HAP-1 (cell line): ENCODE measurements around the gene PLCH1.

Experiments
- DNase-seq, 2 experiments: peaks; one replicate each; pipeline ENCODE4 v3.0.0-alpha.2; 2016 to 2020; ENCODE audit warnings: low spot score in 2 of 2
- H3K27me3 ChIP-seq: fragments of 250-450 bp; sonication (Bioruptor Pico); 2 replicates; pipeline ENCODE4 v1.5.1; 2020; ENCODE audit warnings: low read depth, mild to moderate bottlenecking, moderate library complexity
- H3K36me3 ChIP-seq: fragments of 250-450 bp; sonication (Bioruptor Pico); replicated peaks from 2 replicates; pipeline ENCODE4 v1.5.1; 2020; ENCODE audit warnings: mild to moderate bottlenecking
- H3K4me1 ChIP-seq: fragments of 250-450 bp; sonication (Bioruptor Pico); 2 replicates; pipeline ENCODE4 v1.5.1; 2020; ENCODE audit warnings: mild to moderate bottlenecking
- H3K4me3 ChIP-seq: fragments of 250-450 bp; sonication (Bioruptor Pico); 2 replicates; pipeline ENCODE4 v1.5.1; 2020; ENCODE audit warnings: mild to moderate bottlenecking, moderate library complexity
- H3K9me3 ChIP-seq: fragments of 250-450 bp; sonication (Bioruptor Pico); 2 replicates; pipeline ENCODE4 v1.5.1; 2020; ENCODE audit warnings: mild to moderate bottlenecking, moderate library complexity
- in situ Hi-C: fragments of 300-500 bp; cut with MboI; formaldehyde crosslinking; loops from 3 replicates; pipeline ENCODE4 v1.14.3; 2020; ENCODE audit warnings: low sequenced_read_pairs, inconsistent platforms, mixed read lengths

The PLCH1 gene

GRCh38 chr3:155360281-155360680 is 384.6 kb downstream of the PLCH1 start:
- peaks cover 76% of the 10 kb centered on the region for H3K4me1 ChIP-seq

GRCh38 chr3:155356594-155357370 is 388.1 kb downstream of the PLCH1 start:
- H3K4me3 ChIP-seq, result no peak overlapping the region
- no peaks in the 10 kb centered on the region for H3K9me3 ChIP-seq
- H3K36me3 ChIP-seq, result no peaks in the 10 kb centered on the region
- peaks cover 48% of the 10 kb centered on the region for H3K4me1 ChIP-seq
- peak in 1 of 2 experiments; percentile 53 for DNase-seq
- in situ Hi-C loops, result loop anchor here (5.0 to 25.0 kb wide), 2 partner anchors 346 to 506 kb away; partner anchors contain the start of genes GMPS and SLC33A1
- no peaks in the 10 kb centered on the region for H3K27me3 ChIP-seq

More at GRCh38 chr3:155360281-155360680, 384.6 kb downstream of the PLCH1 start:
- no peaks in the 10 kb centered on the region for H3K36me3 ChIP-seq
- peak; percentile 30 to 93 for DNase-seq
- H3K9me3 ChIP-seq, result peaks cover 3% of the 10 kb centered on the region; the same call in 1 of the 2 replicates
- H3K4me3 ChIP-seq, result no peak overlapping the region
- in situ Hi-C loops, result loop anchor here (25.0 kb wide), 1 partner anchor 502 kb away; the partner anchor contains the start of genes GMPS and SLC33A1
- H3K27me3 ChIP-seq, result no peaks in the 10 kb centered on the region

GRCh38 chr3:155354658-155355057 is 390.2 kb downstream of the PLCH1 start:
- H3K4me1 ChIP-seq, result peaks cover 29% of the 10 kb centered on the region
- no peak for DNase-seq
- no peaks in the 10 kb centered on the region for H3K27me3 ChIP-seq
- no peaks in the 10 kb centered on the region for H3K9me3 ChIP-seq
- in situ Hi-C loops, result loop anchor here (5.0 to 25.0 kb wide), 2 partner anchors 348 to 508 kb away; partner anchors contain the start of genes GMPS and SLC33A1
- no peaks in the 10 kb centered on the region for H3K36me3 ChIP-seq
- no peak overlapping the region for H3K4me3 ChIP-seq

GRCh38 chr3:155352900-155353490 is 391.9 kb downstream of the PLCH1 start:
- DNase-seq, result peak in 1 of 2 experiments; percentile 81
- H3K4me3 ChIP-seq, result no peak overlapping the region
- H3K4me1 ChIP-seq, result peaks cover 14% of the 10 kb centered on the region
- no peaks in the 10 kb centered on the region for H3K27me3 ChIP-seq
- in situ Hi-C loops, result loop anchor here (25.0 kb wide), 1 partner anchor 509 kb away; the partner anchor contains the start of genes GMPS and SLC33A1
- no peaks in the 10 kb centered on the region for H3K36me3 ChIP-seq
- no peaks in the 10 kb centered on the region for H3K9me3 ChIP-seq

DNA sequence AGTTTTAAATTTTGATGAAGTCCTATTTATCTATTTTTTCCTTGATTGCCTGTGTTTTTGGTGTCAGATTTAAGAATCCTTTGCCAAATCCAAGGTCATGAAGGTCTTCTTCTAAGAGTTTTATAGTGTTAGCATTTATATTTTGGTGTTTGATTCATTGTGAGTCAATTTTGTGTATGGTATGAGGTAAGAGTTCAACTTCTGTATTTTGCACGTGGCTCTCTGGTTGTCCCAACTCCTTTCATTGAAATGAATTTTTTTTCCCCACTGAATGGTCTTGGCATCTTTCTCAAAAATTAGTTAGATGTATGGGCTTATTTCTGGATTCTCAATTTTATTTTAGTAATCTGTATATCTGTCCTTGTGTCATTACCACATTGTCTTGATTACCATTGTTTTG is 394.3 kb downstream of the PLCH1 start:
- no peaks in the 10 kb centered on the region for H3K27me3 ChIP-seq
- no peak for DNase-seq
- no peak overlapping the region for H3K4me3 ChIP-seq
- peaks cover 6% of the 10 kb centered on the region; the same call in 1 of the 2 replicates for H3K4me1 ChIP-seq
- no peaks in the 10 kb centered on the region for H3K36me3 ChIP-seq
- in situ Hi-C loops, result loop anchor here (25.0 kb wide), 1 partner anchor 512 kb away; the partner anchor contains the start of genes GMPS and SLC33A1
- no peaks in the 10 kb centered on the region for H3K9me3 ChIP-seq

DNA sequence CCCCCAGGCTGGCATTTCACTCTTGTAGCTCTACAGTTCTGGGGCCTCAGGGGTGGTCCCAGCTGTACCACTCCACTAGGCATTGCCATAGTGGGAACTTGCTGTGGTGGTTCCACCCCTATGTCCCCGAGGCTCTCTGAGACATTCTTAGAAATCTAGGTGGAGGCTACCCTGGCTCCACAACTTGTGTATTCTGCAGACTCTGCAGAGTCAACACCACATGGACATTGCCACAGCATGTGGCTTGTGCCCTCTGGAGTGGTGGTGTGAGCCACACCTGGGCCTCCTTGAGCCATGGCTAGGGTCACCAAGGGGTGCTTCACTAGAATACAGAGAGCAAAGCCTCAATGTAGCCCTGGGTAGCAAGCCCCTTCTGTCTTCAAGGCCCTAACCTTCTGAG is 397.0 kb downstream of the PLCH1 start:
- Histone ChIP-seq H3K4me3 (no peak overlapping the region), H3K4me1 (peaks cover 16% of the 10 kb centered on the region), H3K36me3 (no peaks in the 10 kb centered on the region), H3K27me3 (no peaks in the 10 kb centered on the region), H3K9me3 (no peaks in the 10 kb centered on the region)
- DNase-seq, result no peak
- in situ Hi-C loops, result loop anchor here (25.0 kb wide), 1 partner anchor 1036 kb away; the partner anchor contains the start of gene DHX36

DNA sequence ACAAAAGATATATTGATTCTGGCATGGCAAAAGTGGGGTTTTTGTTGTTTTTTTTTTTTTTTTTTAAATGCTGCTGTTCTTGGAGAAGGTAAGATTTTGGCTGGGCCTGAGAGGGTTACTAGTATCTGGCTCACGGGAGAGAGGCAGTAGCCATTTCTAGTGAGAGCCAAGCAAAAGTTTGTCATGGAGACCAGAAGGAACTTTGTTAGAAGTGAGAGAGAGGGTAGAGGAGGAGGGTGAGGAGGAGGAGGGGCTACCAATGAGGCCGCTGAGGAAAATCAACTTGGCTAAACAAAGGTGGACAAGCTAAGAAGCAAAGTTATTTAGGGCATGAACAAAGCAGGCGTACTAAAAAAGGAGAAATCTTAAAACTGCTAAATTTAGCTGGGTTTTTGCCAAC is 402.5 kb downstream of the PLCH1 start:
- DNase-seq, result peak in 1 of 2 experiments; percentile 33
- no peaks in the 10 kb centered on the region for H3K9me3 ChIP-seq
- no peaks in the 10 kb centered on the region for H3K27me3 ChIP-seq
- H3K4me3 ChIP-seq, result no peak overlapping the region
- H3K36me3 ChIP-seq, result no peaks in the 10 kb centered on the region
- in situ Hi-C loops, result loop anchor here (25.0 kb wide), 1 partner anchor 1030 kb away; the partner anchor contains the start of gene DHX36
- H3K4me1 ChIP-seq, result peaks cover 18% of the 10 kb centered on the region

GRCh38 chr3:155339052-155339451 is 405.8 kb downstream of the PLCH1 start:
- H3K9me3 ChIP-seq, result no peaks in the 10 kb centered on the region
- peaks cover 20% of the 10 kb centered on the region for H3K4me1 ChIP-seq
- no peak overlapping the region for H3K4me3 ChIP-seq
- no peak for DNase-seq
- H3K36me3 ChIP-seq, result no peaks in the 10 kb centered on the region
- no peaks in the 10 kb centered on the region for H3K27me3 ChIP-seq
- in situ Hi-C loops, result loop anchor here (25.0 kb wide), 1 partner anchor 1027 kb away; the partner anchor contains the start of gene DHX36

DNA sequence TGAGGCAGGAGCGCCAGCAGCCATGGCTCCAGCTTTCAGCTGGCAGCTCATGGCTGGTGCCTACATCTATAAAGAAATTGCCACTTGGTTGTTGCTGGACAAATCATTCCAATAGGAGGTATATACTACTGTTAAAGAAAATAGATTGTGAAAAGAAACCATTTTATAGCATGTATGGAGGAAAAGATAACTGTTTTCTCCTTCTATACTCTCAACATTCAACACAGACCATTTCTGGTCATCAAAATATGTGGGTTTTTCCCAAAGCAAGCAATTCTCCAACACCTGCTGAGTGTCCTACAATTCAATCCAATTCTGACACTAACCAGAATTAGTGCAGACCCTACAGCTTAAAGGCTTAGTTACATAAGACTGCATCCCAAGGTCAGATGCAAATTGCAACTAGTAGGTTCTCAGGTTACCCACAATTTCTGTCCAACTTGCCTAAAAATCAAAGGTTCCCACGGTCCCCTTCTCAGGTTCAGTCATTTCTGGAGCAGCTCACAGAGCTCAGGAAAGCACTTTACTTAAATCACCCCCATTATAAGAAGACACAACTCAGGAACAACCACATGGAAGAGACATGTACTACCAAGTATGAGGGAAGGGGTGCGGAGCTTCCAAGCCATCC is 409.0 kb downstream of the PLCH1 start:
- Histone ChIP-seq H3K4me3 (no peak overlapping the region), H3K27me3 (no peaks in the 10 kb centered on the region), H3K4me1 (peaks cover 3% of the 10 kb centered on the region), H3K36me3 (no peaks in the 10 kb centered on the region), H3K9me3 (no peaks in the 10 kb centered on the region)
- in situ Hi-C loops, result loop anchor here (25.0 kb wide), 1 partner anchor 1024 kb away; the partner anchor contains the start of gene DHX36
- no peak for DNase-seq

- Histone ChIP-seq H3K27me3 (no peaks in the 10 kb centered on the region), H3K9me3 (no peaks in the 10 kb centered on the region), H3K4me3 (no peak overlapping the region), H3K36me3 (no peaks in the 10 kb centered on the region), H3K4me1 (peaks cover 3% of the 10 kb centered on the region)
- in situ Hi-C loops, result loop anchor here (25.0 kb wide), 1 partner anchor 1023 kb away; the partner anchor contains the start of gene DHX36
- no peak for DNase-seq
Observed at GRCh38 chr3:155334914-155335723, 409.8 kb downstream of the PLCH1 start.

GRCh38 chr3:155334215-155334913 is 410.5 kb downstream of the PLCH1 start:
- Histone ChIP-seq H3K4me1 (peaks cover 3% of the 10 kb centered on the region), H3K27me3 (no peaks in the 10 kb centered on the region), H3K36me3 (no peaks in the 10 kb centered on the region), H3K9me3 (no peaks in the 10 kb centered on the region), H3K4me3 (no peak overlapping the region)
- in situ Hi-C loops, result loop anchor here (25.0 kb wide), 1 partner anchor 1022 kb away; the partner anchor contains the start of gene DHX36
- no peak for DNase-seq

- Histone ChIP-seq H3K9me3 (no peaks in the 10 kb centered on the region), H3K4me3 (no peak overlapping the region), H3K27me3 (no peaks in the 10 kb centered on the region), H3K4me1 (peaks cover 3% of the 10 kb centered on the region), H3K36me3 (no peaks in the 10 kb centered on the region)
- in situ Hi-C loops, result loop anchor here (25.0 kb wide), 1 partner anchor 1020 kb away; the partner anchor contains the start of gene DHX36
- DNase-seq, result no peak
Observed at GRCh38 chr3:155332716-155333115, 412.2 kb downstream of the PLCH1 start.
